ENCODE results near the gene SSBP4.
"Not testable (repeated sequence)": the region's sequence is repeated elsewhere in the genome, so short reads cannot be mapped to it uniquely, and the experiment has no call there.

SSBP4 gene

GRCh38 chr19:18419195-18419698 lies at the start of gene SSBP4:
Gene SSBP4 (plus strand): TSS chr19:18419398. CDS start chr19:18419649, 251 bp downstream.
- peak in 33 of 42 donors; percentile 58 to 86 (median 71) for DNase-seq
- intact Hi-C loops (cut with DNase I) = loop anchor here (2.0 to 10.0 kb wide), 3 partner anchors 74 to 214 kb away; partner anchors contain the start of genes JUND, PGPEP1 and RAB3A

- intact Hi-C loops (cut with DNase I) = no loop called here
- no peak for DNase-seq
Observed at GRCh38 chr19:18373407-18373891, 45.7 kb upstream of the SSBP4 start.

GRCh38 chr19:18373892-18374629 lies 45.1 kb upstream of the SSBP4 start:
- peak; percentile 38 to 94 (median 72) for DNase-seq
- intact Hi-C loops (cut with DNase I) = no loop called here

- DNase-seq = no peak
- intact Hi-C loops (cut with DNase I) = no loop called here
Observed at GRCh38 chr19:18377026-18377425, 42.2 kb upstream of the SSBP4 start.

- peak in 2 of 42 donors; percentile 26 to 47 for DNase-seq
- intact Hi-C loops (cut with DNase I) = no loop called here
Observed at GRCh38 chr19:18379803-18380747, 39.1 kb upstream of the SSBP4 start.

- intact Hi-C loops (cut with DNase I) = no loop called here
Observed at GRCh38 chr19:18380843-18381242, 38.4 kb upstream of the SSBP4 start.

GRCh38 chr19:18383622-18384021 lies 35.6 kb upstream of the SSBP4 start:
- intact Hi-C loops (cut with DNase I); DNase-seq: not testable (repeated sequence)

More at GRCh38 chr19:18380843-18381242, 38.4 kb upstream of the SSBP4 start:
- DNase-seq = no peak

- no peak for DNase-seq
- intact Hi-C loops (cut with DNase I) = no loop called here
Observed at GRCh38 chr19:18384775-18385174, 34.4 kb upstream of the SSBP4 start.

- DNase-seq = no peak
- intact Hi-C loops (cut with DNase I) = no loop called here
Observed at GRCh38 chr19:18385359-18385674, 33.9 kb upstream of the SSBP4 start.

- peak in 13 of 42 donors; percentile 9 to 52 (median 27) for DNase-seq
Observed at GRCh38 chr19:18385675-18386542, 33.3 kb upstream of the SSBP4 start, which contains the start of gene GDF15. Gene GDF15 (plus strand): TSS chr19:18386158. CDS start chr19:18386190, 32 bp downstream.

GRCh38 chr19:18386543-18387271 lies 32.5 kb upstream of the SSBP4 start:
- DNase-seq = no peak

More at GRCh38 chr19:18385675-18386542, 33.3 kb upstream of the SSBP4 start, which contains the start of gene GDF15:
- intact Hi-C loops (cut with DNase I) = no loop called here

GRCh38 chr19:18388100-18388959 lies 30.9 kb upstream of the SSBP4 start:
- peak; percentile 29 to 92 (median 78) for DNase-seq

More at GRCh38 chr19:18386543-18387271, 32.5 kb upstream of the SSBP4 start:
- intact Hi-C loops (cut with DNase I) = no loop called here

GRCh38 chr19:18388960-18389725 lies 30.1 kb upstream of the SSBP4 start:
- intact Hi-C loops (cut with DNase I) = no loop called here

More at GRCh38 chr19:18388100-18388959, 30.9 kb upstream of the SSBP4 start:
- intact Hi-C loops (cut with DNase I) = no loop called here

GRCh38 chr19:18389726-18390064 lies 29.5 kb upstream of the SSBP4 start:
- no peak for DNase-seq
- intact Hi-C loops (cut with DNase I) = no loop called here

More at GRCh38 chr19:18388960-18389725, 30.1 kb upstream of the SSBP4 start:
- DNase-seq = no peak

GRCh38 chr19:18390065-18390907 lies 28.9 kb upstream of the SSBP4 start:
- no peak for DNase-seq
- intact Hi-C loops (cut with DNase I) = no loop called here

Data from head of caudate nucleus (tissue), 42 donors.